ENCODE data around the gene ZSWIM2. TPM values are rescaled to one million over a fixed set of nuclear protein-coding genes. Genes with fewer than 3 reads are reported as not detected.

Gene ZSWIM2
- polyA plus RNA-seq, 1 of the 3 experiments (the other 2 are of a cell fraction): 0.05 TPM

GRCh38 chr2:186892821-186893220 is 43.9 kb upstream of the ZSWIM2 start:
- Histone ChIP-seq H3K27ac (ENCODE audit: low read depth in 2 of 2, low read length in 1 of 2) (no peak overlapping the region), H4K20me1 (ENCODE audit: insufficient read depth) (no peaks in the 10 kb centered on the region), H3K4me3 (ENCODE audit: low read depth in 2 of 2, low read length in 1 of 2) (no peak overlapping the region), H3K4me1 (ENCODE audit: control insufficient read depth in 1 of 2, insufficient read depth in 2 of 2, low read depth in 1 of 2, low read length in 1 of 2) (peaks cover 0 to 5% of the 10 kb centered on the region in 2 experiments; a peak in 2 of 4 replicates), H3F3A (replicated peaks; ENCODE audit: insufficient read depth) (no peaks in the 10 kb centered on the region), H3K27me3 (ENCODE audit: insufficient read depth) (no peaks in the 10 kb centered on the region), H3K9me3 (no peaks in the 10 kb centered on the region), H3K9me2 (no peaks in the 10 kb centered on the region), H3K36me3 (replicated peaks in 1 of 2; ENCODE audit: control insufficient read depth in 1 of 2, insufficient read depth in 2 of 2, low read length in 1 of 2) (no peaks in the 10 kb centered on the region), H2AFZ (ENCODE audit: low read depth) (no peak overlapping the region), H3K4me2 (no peak overlapping the region), H3K79me2 (ENCODE audit: insufficient read depth) (no peaks in the 10 kb centered on the region), H3K9ac (no peak overlapping the region)
- CTCF ChIA-PET: interaction anchor here (0.8 kb wide), 1 partner anchor 560 kb away, joined by 3 read pairs; no protein-coding TSS in a partner anchor
- POLR2A ChIA-PET: no interaction called here
- no peak for TF ChIP-seq CTCF (IDR thresholded peaks at IDR 0.05)
- no peak for TF ChIP-seq TEAD4 (IDR thresholded peaks at IDR 0.05; ENCODE audit: borderline replicate concordance, insufficient read depth)
- no peak for TF ChIP-seq SIN3A (IDR thresholded peaks at IDR 0.05; ENCODE audit: borderline replicate concordance, low read depth, low read length)
- TF ChIP-seq POLR2AphosphoS5 (IDR thresholded peaks at IDR 0.05; ENCODE audit: low read depth, low read length): no peak
- TF ChIP-seq EZH2phosphoT487 (IDR thresholded peaks at IDR 0.05; ENCODE audit: borderline replicate concordance, low read depth): no peak
- TF ChIP-seq YY1 (IDR thresholded peaks at IDR 0.05; ENCODE audit: low read depth): no peak
- TF ChIP-seq TAF1 (IDR thresholded peaks at IDR 0.05; ENCODE audit: borderline replicate concordance, low read depth, low read length): no peak
- no peak for TF ChIP-seq REST (IDR thresholded peaks at IDR 0.05; ENCODE audit: low read depth, low read length)
- no peak for TF ChIP-seq USF2 (IDR thresholded peaks at IDR 0.05; ENCODE audit: borderline replicate concordance, low read depth, low read length)
- TF ChIP-seq FOXJ3 (CRISPR knock-in tag; IDR thresholded peaks at IDR 0.05): no peak
- TF ChIP-seq RCOR1 (IDR thresholded peaks at IDR 0.05; ENCODE audit: low read length): no peak
- TF ChIP-seq PBX3 (IDR thresholded peaks at IDR 0.05): no peak
- TF ChIP-seq JUND (IDR thresholded peaks at IDR 0.05): no peak
- TF ChIP-seq ELF1 (IDR thresholded peaks at IDR 0.05): no peak
- no peak for TF ChIP-seq CHD2 (IDR thresholded peaks at IDR 0.05; ENCODE audit: low read length, partially characterized antibody)
- TF ChIP-seq SMC3 (IDR thresholded peaks at IDR 0.05; ENCODE audit: low read depth, low read length): no peak
- DNase-seq: no peak
- WGBS (ENCODE audit: low lambda C conversion rate): 91% methylated on average over 2 of the region's 2 CpGs

Measured in SK-N-SH (cell line).